PC-9 (cell line): ENCODE data around the gene HMX2.

Experiments used
- CTCF ChIP-seq: fragments of 200-600 bp; sonication (generic); conservative IDR thresholded peaks from 2 replicates; pipeline ENCODE4 v1.6.1; 2017; ENCODE audit warnings: mixed run types, antibody characterized with exemption, mild to moderate bottlenecking, moderate library complexity
- EZH2 ChIP-seq: fragments of 200-600 bp; sonication (generic); IDR thresholded peaks from 2 replicates; pipeline ENCODE4 v1.8.0; 2017; ENCODE audit warnings: antibody characterized with exemption, low read depth

- no peak for TF ChIP-seq CTCF
- no peak for TF ChIP-seq EZH2
Measured at GRCh38 chr10:123143162-123143824, 4.6 kb upstream of the HMX2 start.
